H4 (cell line): ENCODE results near the gene JAZF1. TPM values are rescaled to one million over a fixed set of nuclear protein-coding genes. Genes with fewer than 3 reads are reported as not detected.
"Not testable (repeated sequence)": the region's sequence is repeated elsewhere in the genome, so short reads cannot be mapped to it uniquely, and the experiment has no call there.

ENCODE experiments used
- DNase-seq: peaks from one replicate; pipeline ENCODE4 v3.0.0-alpha.2; 2015; ENCODE audit warnings: low spot score
- total RNA-seq: library from RNA; depleted of rRNA; stranded (reverse); fragments of >200 nt; shearing (Covaris generic); gene quantifications from 2 replicates; pipeline ENCODE4 v1.2.3, GENCODE V29; 2014

JAZF1 gene
- total RNA-seq, 1 experiment from 2014 or later = 20.6 TPM

- DNase-seq = no peak
Measured at GRCh38 chr7:27914409-27914808, 266.2 kb downstream of the JAZF1 start.

GRCh38 chr7:27912751-27913150 lies 267.8 kb downstream of the JAZF1 start:
- DNase-seq = no peak

DNA sequence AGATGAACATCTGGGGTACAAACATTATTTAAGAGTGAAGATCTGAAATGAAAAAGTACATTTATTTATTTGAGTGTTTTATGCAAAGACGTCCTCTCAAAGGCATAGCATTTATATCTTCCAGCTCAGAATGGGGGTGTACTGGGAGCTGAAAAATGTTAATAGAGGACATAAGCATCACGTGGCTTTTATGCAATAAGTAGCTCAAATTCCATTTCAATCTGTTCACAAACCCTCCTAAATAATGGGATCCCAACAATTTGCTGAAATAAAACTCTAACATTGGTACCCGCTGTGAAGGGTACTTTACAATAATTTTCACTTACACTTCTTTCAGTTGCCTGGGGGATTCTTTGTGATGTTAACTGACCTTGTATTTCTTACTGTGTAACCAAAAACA lies 268.7 kb downstream of the JAZF1 start:
- DNase-seq = no peak

GRCh38 chr7:27910326-27910725 lies 270.3 kb downstream of the JAZF1 start:
- no peak for DNase-seq

- no peak for DNase-seq
Measured at GRCh38 chr7:27908534-27909165, 271.9 kb downstream of the JAZF1 start.

DNA sequence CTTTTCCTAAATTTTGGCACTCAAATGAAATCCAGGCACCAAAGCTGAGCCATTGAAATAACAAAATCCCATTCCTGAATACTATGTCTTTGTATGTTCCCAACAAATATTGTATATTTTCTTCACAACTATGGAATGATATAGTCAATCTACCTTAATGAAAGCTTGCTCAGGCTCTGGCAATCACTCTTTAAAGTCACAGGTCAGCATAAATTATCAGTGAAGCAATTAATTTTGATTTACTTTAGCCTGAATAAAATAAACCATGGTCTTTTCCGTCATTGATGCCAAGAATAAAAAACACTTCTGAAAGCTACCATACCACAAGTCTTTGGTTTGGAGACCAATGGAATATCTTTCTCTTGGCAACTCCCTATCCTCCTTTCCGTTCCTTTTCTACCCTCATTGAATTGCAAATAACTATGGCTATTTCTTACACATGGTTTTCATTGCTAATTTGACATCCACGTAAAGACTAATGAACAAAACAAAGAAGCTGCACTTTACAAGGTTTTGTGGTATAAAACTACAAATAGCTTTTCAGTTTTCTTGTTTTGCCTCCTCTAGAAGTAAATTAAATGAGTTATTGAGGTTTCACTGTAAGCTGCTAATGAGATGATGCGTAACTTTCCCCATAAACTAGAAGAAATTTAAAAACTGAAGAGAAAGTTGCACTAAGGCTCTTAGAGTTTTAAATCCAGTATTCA lies 274.1 kb downstream of the JAZF1 start:
- DNase-seq = no peak

DNA sequence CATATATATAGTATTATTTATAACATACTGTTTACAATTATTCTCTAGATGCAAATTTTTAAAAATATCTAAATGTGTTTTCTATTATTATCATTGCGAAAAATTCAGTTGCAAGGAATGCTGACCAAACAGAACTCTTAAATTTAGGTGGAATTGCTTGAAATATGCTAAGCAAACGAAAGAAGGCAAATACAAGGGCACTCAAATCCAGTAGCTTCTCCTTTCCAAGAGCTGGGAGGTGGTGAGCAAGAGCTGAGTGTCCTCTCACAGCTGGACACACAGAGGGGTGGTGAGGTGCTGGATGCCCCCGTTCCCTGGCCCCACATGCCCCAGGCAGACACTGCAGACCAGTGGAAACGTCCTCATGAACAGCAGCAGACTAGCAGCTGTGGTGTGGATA lies 274.6 kb downstream of the JAZF1 start:
- DNase-seq = no peak

GRCh38 chr7:27901028-27901760 lies 279.4 kb downstream of the JAZF1 start:
- peak; percentile 83 for DNase-seq

DNA sequence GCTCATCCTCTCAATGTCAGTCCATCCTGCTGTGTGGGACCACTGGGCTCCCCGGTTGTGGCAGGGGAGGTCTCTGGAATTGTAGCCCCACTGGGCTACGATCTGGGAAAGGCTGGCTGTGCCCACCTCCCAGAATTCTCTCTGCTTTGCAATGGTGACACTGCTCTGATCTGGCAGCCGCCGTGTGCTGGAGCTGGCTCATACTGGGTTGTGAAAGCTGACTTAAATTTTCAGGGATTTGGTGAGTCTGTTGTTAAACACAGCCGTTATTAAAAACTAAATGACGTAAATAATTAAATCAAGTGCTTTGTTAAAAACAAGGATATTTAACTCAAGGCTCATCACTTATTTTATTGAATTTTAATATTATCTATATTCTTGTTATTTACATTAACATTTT lies 280.6 kb downstream of the JAZF1 start:
- DNase-seq = no peak

DNA sequence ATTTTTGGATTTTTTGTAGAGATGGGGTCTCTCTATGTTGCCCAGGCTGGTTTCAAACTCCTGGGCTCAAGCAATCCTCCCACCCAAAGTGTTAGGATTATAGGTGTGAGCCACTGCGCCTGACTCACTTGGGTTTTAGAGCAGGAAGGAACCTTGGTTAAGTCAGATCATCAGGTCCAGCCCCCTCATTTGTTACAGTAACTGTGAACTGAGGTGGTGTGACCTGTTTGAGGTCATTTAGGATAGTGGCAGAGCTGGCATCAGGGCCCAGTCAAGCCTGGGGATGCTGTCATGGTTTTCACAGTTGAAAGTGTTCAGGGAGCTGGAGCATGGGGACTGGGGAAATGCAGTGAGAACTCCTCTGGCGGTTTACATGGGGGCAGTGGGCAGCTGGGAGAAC lies 281.0 kb downstream of the JAZF1 start:
- no peak for DNase-seq

DNA sequence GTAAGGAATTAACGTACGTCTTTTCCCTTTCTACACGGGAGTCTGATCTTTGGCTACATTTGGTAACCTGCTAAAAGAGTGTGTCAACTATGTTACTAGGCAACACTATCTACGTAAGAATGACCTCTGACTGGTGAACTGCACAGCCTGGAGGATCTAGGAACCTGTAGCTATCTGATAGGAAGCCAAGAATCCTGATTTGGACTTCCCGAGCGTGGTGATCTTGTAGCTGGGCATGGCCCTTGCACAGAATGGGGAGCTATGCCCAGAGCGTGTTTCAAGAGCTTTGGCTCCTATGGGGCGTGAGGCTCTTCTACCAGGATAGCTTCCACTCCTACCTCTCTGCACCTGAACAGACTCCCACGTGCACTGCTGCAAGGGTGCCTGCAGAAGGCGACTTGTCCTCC lies 283.2 kb downstream of the JAZF1 start:
- DNase-seq = no peak

DNA sequence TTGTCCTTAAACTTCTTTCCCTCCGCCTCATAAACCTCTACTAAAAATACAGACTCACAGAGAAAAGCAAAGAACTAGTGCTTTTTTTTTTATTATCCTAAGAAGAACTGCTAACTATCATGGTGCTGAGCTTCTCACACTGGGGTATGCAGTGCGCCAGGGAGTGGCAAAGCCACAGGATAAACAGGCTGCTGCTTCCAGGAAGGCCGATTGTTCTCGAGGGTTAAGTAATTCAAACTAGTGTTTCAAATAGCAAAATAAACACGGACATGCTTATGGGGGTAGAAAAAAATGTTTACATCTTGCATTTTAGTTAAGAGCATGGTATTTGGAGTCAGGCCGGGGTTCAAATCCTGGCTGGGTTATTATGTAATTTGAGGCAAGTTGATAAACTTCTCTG lies 283.6 kb downstream of the JAZF1 start:
- peak; percentile 96 for DNase-seq

DNA sequence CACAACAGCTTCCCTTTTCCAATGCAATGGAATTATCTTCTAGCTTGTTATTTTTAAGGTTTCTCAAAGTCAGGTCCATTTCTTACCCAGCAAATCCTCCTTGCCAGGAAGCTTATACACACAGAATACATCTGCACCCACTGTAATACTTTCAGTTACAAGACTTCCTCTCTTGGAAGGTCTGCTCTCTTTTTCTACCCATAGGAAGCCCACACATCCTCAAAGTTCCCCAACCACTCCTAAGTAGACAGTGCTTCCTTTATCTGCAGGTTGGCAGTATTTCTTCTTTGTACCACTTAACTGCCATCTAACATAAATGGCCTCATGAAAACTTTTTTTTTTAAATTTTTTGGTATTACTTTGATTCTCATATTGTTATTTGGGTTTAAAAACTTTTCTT lies 285.0 kb downstream of the JAZF1 start:
- DNase-seq = no peak

GRCh38 chr7:27890205-27890849 lies 290.3 kb downstream of the JAZF1 start:
- DNase-seq = no peak

DNA sequence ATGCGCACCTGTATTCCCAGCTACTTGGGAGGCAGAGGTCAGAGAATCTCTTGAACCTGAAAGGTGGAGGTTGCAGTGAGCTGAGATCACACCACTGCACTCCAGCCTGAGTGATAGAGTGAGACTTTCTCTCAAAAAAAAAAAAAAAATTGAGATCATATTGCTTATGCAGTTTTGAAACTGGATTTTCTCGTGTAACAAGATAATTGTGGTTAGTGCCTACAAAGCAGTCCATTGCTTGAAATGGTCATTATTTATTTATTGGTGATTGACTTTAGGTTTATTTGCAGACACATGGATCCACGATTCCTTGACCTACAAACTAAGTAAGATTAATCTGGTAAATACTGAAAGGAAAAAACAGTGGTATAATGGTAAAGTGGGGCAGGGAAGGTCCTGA lies 290.8 kb downstream of the JAZF1 start:
- DNase-seq = no peak

DNA sequence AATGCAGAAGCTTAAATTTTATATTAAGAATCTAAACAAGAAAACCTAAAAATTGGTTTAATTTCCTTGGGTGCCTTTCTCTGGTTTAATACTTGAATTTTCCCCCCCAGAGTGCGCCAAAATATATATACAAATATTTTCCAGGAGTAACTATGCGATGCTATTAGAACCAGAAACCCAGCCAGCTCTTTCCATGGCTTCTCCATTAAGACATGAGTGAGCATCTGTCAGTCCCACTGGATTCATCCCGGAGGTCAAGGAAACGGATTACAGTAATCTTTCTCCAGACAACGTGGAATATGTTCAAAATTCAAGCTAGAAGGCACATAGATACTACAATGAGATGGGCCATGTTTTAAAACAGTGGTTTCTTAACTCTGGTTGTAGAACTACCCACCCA lies 291.9 kb downstream of the JAZF1 start:
- DNase-seq = no peak

GRCh38 chr7:27886710-27887109 lies 293.9 kb downstream of the JAZF1 start:
- not testable (repeated sequence) for DNase-seq

- no peak for DNase-seq
Measured at GRCh38 chr7:27885652-27886051, 294.9 kb downstream of the JAZF1 start.

DNA sequence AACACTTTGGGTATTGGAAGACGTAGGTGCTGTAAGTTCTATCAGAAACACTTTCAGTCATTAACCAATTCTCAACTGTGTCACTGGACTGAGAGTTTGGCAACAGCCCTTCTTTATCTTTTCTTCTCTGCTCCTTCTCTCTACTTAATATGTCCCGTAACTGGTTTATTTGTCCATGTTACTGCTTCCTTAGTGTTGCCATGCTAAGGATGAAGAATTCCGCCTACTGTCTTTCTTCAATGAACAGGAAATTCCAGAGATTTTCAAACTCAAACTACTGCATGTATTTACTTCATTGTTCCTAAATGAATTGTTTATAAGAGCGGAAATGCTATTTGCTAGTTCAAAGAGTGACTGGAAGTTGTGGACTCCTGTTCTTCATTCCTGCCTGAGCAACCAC lies 296.9 kb downstream of the JAZF1 start:
- no peak for DNase-seq

- DNase-seq = no peak
Measured at GRCh38 chr7:27876756-27877155, 303.8 kb downstream of the JAZF1 start.

DNA sequence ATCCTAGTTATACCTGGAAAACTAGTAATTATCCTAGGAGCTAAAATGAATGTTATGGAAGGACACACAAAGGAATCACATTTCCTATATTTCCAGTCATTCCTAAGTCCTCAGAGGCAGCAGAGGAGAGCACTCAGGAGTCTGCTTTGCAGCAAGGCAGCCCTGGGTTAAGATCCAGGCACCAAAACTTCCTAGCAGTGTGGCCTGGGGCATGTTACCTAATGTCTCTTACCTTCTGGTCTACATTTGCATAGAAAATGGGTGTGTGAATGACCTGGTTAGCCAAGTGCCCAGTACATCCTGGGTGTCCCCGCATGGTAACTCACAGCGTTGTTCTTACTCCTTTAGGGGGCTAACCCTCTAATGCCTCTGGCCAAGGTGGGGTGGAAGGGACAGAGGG lies 304.8 kb downstream of the JAZF1 start:
- DNase-seq = no peak

DNA sequence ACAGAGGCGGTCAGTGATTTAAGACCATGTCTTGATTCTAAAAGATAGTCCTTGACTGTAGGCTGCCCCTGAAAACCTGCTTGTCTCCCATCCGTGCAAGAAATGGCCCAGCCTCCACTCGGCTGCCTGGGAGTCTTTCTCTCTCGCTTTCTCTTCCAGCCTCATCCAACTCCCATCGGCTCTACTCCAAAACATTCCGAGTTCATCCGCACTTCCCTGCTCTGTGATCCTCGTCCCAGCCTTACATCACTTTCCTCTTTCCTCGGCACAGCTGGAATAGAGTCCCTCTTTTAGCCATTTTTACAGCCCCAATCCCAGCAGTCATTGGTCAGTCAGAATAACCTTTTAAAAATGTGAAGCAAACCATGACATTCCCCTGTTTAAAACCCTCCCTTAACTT lies 305.5 kb downstream of the JAZF1 start:
- DNase-seq = no peak
